CD4-positive, CD25-positive, alpha-beta regulatory T cell (primary cell): ENCODE results near the gene ADD2. TPM values are rescaled to one million over a fixed set of nuclear protein-coding genes. Genes with fewer than 3 reads are reported as not detected.
A peak's percentile ranks its signal among the peaks of the same experiment; 100 is the strongest.

ENCODE experiments used
- ATAC-seq, 2 donors: fragments of 150-1000 bp; cut with Tn5 transposase; one replicate each; pipeline ENCODE4 v1.10.0; 2021; ENCODE audit warnings: low read depth in 2 of 2, moderate number of reproducible peaks in 2 of 2, moderate library complexity in 1 of 2
- DNase-seq, 3 donors: peaks; one replicate each; pipeline versions ENCODE4 v3.0.0 to v3.0.0-alpha.2; 2012 to 2022; ENCODE audit warnings: mixed read lengths in 1 of 3
- H3K27ac ChIP-seq: one replicate; pipeline ENCODE4 v1.7.0; 2013; ENCODE audit warnings: mild to moderate bottlenecking, low read length; ENCODE audit not compliant: insufficient read depth, poor library complexity, severe bottlenecking
- H3K27me3 ChIP-seq: one replicate; pipeline ENCODE4 v1.7.0; 2013; ENCODE audit warnings: low read length; ENCODE audit not compliant: control insufficient read depth, insufficient read depth
- H3K36me3 ChIP-seq: one replicate; pipeline ENCODE4 v1.7.0; 2013; ENCODE audit warnings: mild to moderate bottlenecking, low read length, moderate library complexity; ENCODE audit not compliant: control insufficient read depth, insufficient read depth
- H3K4me1 ChIP-seq: 2 replicates; pipeline ENCODE4 v1.7.0; 2013; ENCODE audit warnings: mild to moderate bottlenecking, low read length; ENCODE audit not compliant: insufficient read depth, control insufficient read depth, poor library complexity, severe bottlenecking
- H3K4me3 ChIP-seq: one replicate; pipeline ENCODE4 v1.7.0; 2013; ENCODE audit warnings: low read depth, mild to moderate bottlenecking, low read length, moderate library complexity
- H3K9me3 ChIP-seq, 2 experiments: 1 replicate in 1 of 2; 2 replicates in 1 of 2; pipeline ENCODE4 v1.7.0; 2013; ENCODE audit warnings: low read length in 2 of 2, mild to moderate bottlenecking in 1 of 2, moderate library complexity in 1 of 2; ENCODE audit not compliant: control insufficient read depth in 2 of 2
- H3K27ac Mint-ChIP-seq, 3 donors: one replicate each; pipeline ENCODE4 v1.8.0; 2020 to 2022; ENCODE audit warnings: mild to moderate bottlenecking in 3 of 3, mixed read lengths in 3 of 3, moderate library complexity in 2 of 3
- H3K27me3 Mint-ChIP-seq: one replicate; pipeline ENCODE4 v1.8.0; 2022; ENCODE audit warnings: mild to moderate bottlenecking, mixed read lengths
- H3K36me3 Mint-ChIP-seq: one replicate; pipeline ENCODE4 v1.8.0; 2020; ENCODE audit warnings: mixed read lengths
- H3K4me1 Mint-ChIP-seq, 4 donors: one replicate each; pipeline ENCODE4 v1.8.0; 2020 to 2022; ENCODE audit warnings: mixed read lengths in 4 of 4, mild to moderate bottlenecking in 1 of 4
- H3K4me3 Mint-ChIP-seq, 4 donors: one replicate each; pipeline ENCODE4 v1.8.0; 2020 to 2022; ENCODE audit warnings: mild to moderate bottlenecking in 4 of 4, mixed read lengths in 4 of 4, moderate library complexity in 3 of 4
- H3K9me3 Mint-ChIP-seq, 7 donors: one replicate each; pipeline ENCODE4 v1.8.0; 2020 to 2022; ENCODE audit warnings: mixed read lengths in 7 of 7, mild to moderate bottlenecking in 3 of 7, moderate library complexity in 2 of 7
- polyA plus RNA-seq, 4 donors: library from polyadenylated mRNA; unstranded; fragments of 300-500 nt; fragmentation: Illumina TruSeq; gene quantifications; one replicate each; pipeline ENCODE4 v1.2.3, GENCODE V29; 2021
- total RNA-seq: library from RNA; stranded (reverse); gene quantifications from one replicate; pipeline ENCODE4 v1.2.3, GENCODE V29; 2022

The ADD2 gene
- total and polyA plus RNA-seq, 5 donors from 2014 or later: 0.02 to 0.67 TPM; not detected in 3

DNA sequence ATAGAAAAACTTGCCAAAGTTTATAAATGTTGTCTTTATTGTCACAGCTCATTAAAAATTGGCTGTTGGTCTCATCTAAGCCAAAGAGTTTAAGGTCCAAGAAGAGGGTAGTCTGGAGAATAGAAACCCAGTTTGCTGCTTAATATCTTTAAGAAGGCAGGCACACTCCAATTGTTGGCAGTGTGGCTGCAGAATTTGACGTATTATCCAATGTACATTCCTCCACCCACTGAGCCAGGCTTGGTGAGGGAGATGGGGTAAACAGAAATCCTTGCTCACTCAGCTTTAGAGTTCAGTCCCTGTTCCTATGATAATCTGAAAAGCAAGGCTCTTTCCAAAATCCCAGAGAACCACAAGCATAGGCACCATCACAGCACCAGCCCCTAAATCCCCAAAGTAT is 10.7 kb upstream of the ADD2 start:
- no peak overlapping the region for H3K4me3 ChIP-seq
- peaks cover 3% of the 10 kb centered on the region for H3K27me3 ChIP-seq
- H3K9me3 Mint-ChIP-seq: peaks cover 0 to 9% (median 0%) of the 10 kb centered on the region in 7 donors
- H3K27ac Mint-ChIP-seq: no peak overlapping the region
- no peak for ATAC-seq
- no peaks in the 10 kb centered on the region for H3K36me3 ChIP-seq
- H3K4me3 Mint-ChIP-seq: no peak overlapping the region
- DNase-seq: no peak
- no peaks in the 10 kb centered on the region for H3K4me1 Mint-ChIP-seq
- H3K27me3 Mint-ChIP-seq: peaks cover 33% of the 10 kb centered on the region
- H3K36me3 Mint-ChIP-seq: peaks cover 1% of the 10 kb centered on the region
- H3K27ac ChIP-seq: no peak overlapping the region
- H3K9me3 ChIP-seq: no peaks in the 10 kb centered on the region
- no peaks in the 10 kb centered on the region for H3K4me1 ChIP-seq

GRCh38 chr2:70777450-70777849 is 9.4 kb upstream of the ADD2 start:
- Histone ChIP-seq H3K4me1 (no peaks in the 10 kb centered on the region), H3K36me3 (no peaks in the 10 kb centered on the region)

DNA sequence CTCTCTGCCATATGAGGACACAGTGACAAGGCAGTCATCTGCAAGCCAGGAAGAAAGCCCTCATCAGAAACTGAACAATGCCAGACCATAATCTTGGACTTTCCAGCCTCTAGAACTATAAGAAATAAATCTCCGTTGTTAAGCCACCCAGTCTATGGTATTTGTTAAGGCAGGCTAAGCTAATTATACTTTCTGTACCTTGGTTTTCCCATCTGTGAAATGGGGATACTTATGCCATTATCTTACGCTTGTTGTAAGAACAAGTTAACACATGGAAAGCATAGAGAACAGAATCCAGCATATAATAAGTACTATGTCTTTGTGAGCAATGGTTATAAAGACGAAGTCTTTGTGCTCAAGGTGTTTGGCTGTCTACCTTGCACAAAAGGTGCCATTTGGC is 8.3 kb upstream of the ADD2 start:
- H3K4me1 ChIP-seq: no peaks in the 10 kb centered on the region
- DNase-seq (no peak), ATAC-seq (no peak)
- H3K9me3 Mint-ChIP-seq: peaks cover 0 to 9% (median 0%) of the 10 kb centered on the region in 7 donors
- H3K27me3 ChIP-seq: peaks cover 9% of the 10 kb centered on the region
- H3K36me3 Mint-ChIP-seq: peaks cover 3% of the 10 kb centered on the region
- no peak overlapping the region for H3K4me3 Mint-ChIP-seq
- no peak overlapping the region for H3K4me3 ChIP-seq
- no peaks in the 10 kb centered on the region for H3K9me3 ChIP-seq
- no peaks in the 10 kb centered on the region for H3K4me1 Mint-ChIP-seq
- H3K27me3 Mint-ChIP-seq: peaks cover 45% of the 10 kb centered on the region
- no peaks in the 10 kb centered on the region for H3K36me3 ChIP-seq
- no peak overlapping the region for H3K27ac Mint-ChIP-seq
- H3K27ac ChIP-seq: no peak overlapping the region

More at GRCh38 chr2:70777450-70777849, 9.4 kb upstream of the ADD2 start:
- Mint-ChIP-seq H3K9me3 (peaks cover 0 to 9% (median 0%) of the 10 kb centered on the region in 7 donors), H3K4me1 (no peaks in the 10 kb centered on the region), H3K36me3 (peaks cover 3% of the 10 kb centered on the region), H3K4me3 (no peak overlapping the region), H3K27me3 (peaks cover 37% of the 10 kb centered on the region), H3K27ac (no peak overlapping the region)
- Histone ChIP-seq H3K9me3 (no peaks in the 10 kb centered on the region), H3K27ac (no peak overlapping the region), H3K27me3 (peaks cover 7% of the 10 kb centered on the region), H3K4me3 (no peak overlapping the region)
- ATAC-seq (no peak), DNase-seq (no peak)

DNA sequence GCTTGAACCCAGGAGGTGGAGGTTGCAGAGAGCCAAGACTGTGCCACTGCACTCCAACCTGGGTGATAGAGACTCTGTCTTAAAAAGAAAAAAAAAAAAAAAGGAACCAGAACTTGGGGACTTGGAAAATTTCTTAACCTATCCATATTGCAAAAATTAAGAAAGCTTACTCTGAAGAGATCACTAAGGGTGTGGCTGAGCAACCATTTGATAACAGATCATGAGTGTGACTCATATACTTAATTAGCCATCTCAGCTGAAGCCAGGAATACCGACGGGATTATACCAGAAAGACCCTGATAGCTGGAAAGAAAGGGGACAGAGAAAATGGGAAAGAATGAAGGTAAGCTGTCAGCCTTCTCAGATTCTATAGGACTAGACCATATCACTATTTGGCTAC is 7.1 kb upstream of the ADD2 start:
- Mint-ChIP-seq H3K27me3 (peaks cover 51% of the 10 kb centered on the region), H3K27ac (no peak overlapping the region), H3K4me1 (no peaks in the 10 kb centered on the region), H3K36me3 (peaks cover 3% of the 10 kb centered on the region), H3K9me3 (peaks cover 0 to 4% (median 0%) of the 10 kb centered on the region in 7 donors), H3K4me3 (no peak overlapping the region)
- DNase-seq (no peak), ATAC-seq (no peak)
- Histone ChIP-seq H3K4me1 (no peaks in the 10 kb centered on the region), H3K27me3 (peaks cover 11% of the 10 kb centered on the region), H3K9me3 (no peaks in the 10 kb centered on the region), H3K36me3 (no peaks in the 10 kb centered on the region), H3K4me3 (no peak overlapping the region), H3K27ac (no peak overlapping the region)

DNA sequence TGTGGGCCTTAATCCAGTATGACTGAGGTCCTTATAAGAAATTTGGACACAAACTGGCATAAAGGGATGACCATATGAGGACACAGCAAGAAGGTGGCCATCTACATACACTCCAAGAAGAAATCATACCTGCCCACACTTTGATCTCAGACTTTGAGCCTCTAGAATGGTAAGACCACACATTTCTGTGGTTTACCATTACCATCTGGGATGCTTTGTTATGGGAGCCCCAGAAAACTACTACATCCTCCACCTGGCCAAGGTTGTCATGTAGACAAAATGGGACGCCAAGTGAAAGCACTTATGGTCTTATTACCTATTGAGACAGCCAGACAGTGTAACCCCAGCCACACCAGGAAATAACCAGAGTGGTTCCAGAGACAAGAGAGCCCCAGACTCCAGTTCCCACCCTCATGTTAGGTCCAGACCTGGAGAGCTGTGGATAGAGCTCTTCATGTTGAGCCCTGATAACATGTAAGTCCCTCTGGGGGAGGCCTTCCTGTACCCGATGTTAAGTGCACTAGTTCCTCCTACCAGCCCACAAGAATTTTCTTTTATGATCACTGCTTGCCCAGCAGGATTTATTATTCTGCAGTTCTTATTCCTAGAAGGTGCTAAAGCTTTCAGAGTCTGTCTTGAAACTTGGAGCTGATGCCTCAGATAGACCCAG is 4.6 kb upstream of the ADD2 start:
- Histone ChIP-seq H3K27me3 (peaks cover 22% of the 10 kb centered on the region), H3K36me3 (no peaks in the 10 kb centered on the region), H3K27ac (no peak overlapping the region), H3K4me1 (peaks cover 4% of the 10 kb centered on the region), H3K4me3 (no peak overlapping the region), H3K9me3 (no peaks in the 10 kb centered on the region)
- H3K27ac Mint-ChIP-seq: no peak overlapping the region
- H3K4me3 Mint-ChIP-seq: no peak overlapping the region
- H3K27me3 Mint-ChIP-seq: peaks cover 63% of the 10 kb centered on the region
- H3K36me3 Mint-ChIP-seq: peaks cover 3% of the 10 kb centered on the region
- peaks cover 0 to 10% (median 3%) of the 10 kb centered on the region in 4 donors for H3K4me1 Mint-ChIP-seq
- ATAC-seq (no peak), DNase-seq (no peak)
- H3K9me3 Mint-ChIP-seq: peaks cover 0 to 4% (median 0%) of the 10 kb centered on the region in 7 donors

DNA sequence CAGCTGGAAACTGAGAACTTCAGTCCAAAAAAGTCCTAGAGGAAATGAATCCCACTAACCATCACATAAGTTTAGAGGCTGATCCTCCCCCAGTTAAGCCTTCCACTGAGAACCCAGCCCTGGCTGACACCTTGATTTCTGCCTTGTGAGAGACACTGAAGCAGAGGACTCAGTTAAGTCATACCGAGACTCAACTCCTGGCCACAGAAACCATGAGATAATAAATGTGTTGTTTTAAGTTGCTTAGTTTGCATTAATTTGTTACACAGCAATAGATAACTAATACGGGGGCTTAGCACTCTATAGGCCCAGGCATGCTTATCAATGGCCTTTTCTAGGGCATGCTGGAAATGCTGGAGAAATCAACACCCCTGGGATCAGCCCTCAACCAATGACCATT is 3.4 kb upstream of the ADD2 start:
- H3K27ac Mint-ChIP-seq: no peak overlapping the region
- peaks cover 13% of the 10 kb centered on the region for H3K4me1 ChIP-seq
- peaks cover 5 to 16% (median 8%) of the 10 kb centered on the region in 4 donors for H3K4me1 Mint-ChIP-seq
- ATAC-seq (no peak), DNase-seq (no peak)
- peaks cover 3% of the 10 kb centered on the region for H3K36me3 Mint-ChIP-seq
- peaks cover 68% of the 10 kb centered on the region for H3K27me3 Mint-ChIP-seq
- peaks cover 0 to 4% (median 0%) of the 10 kb centered on the region in 7 donors for H3K9me3 Mint-ChIP-seq
- H3K9me3 ChIP-seq: no peaks in the 10 kb centered on the region
- no peak overlapping the region for H3K4me3 Mint-ChIP-seq
- H3K27me3 ChIP-seq: peaks cover 25% of the 10 kb centered on the region
- H3K27ac ChIP-seq: no peak overlapping the region
- H3K36me3 ChIP-seq: no peaks in the 10 kb centered on the region
- H3K4me3 ChIP-seq: no peak overlapping the region

- peak overlapping the region in 2 of 4 donors; percentile 8 to 62 for H3K4me3 Mint-ChIP-seq
Measured at GRCh38 chr2:70769450-70769849, 1.4 kb upstream of the ADD2 start.

GRCh38 chr2:70768590-70769085 is 638 bp upstream of the ADD2 start:
- H3K4me3 Mint-ChIP-seq: peak overlapping the region in 3 of 4 donors; percentile 62 to 86 (median 66)
- Histone ChIP-seq H3K27me3 (peaks cover 38% of the 10 kb centered on the region), H3K36me3 (no peaks in the 10 kb centered on the region), H3K4me1 (peaks cover 13% of the 10 kb centered on the region), H3K9me3 (no peaks in the 10 kb centered on the region), H3K27ac (no peak overlapping the region), H3K4me3 (no peak overlapping the region)
- H3K36me3 Mint-ChIP-seq: peaks cover 2% of the 10 kb centered on the region
- peaks cover 70% of the 10 kb centered on the region for H3K27me3 Mint-ChIP-seq
- H3K27ac Mint-ChIP-seq: peak overlapping the region in 1 of 3 donors; percentile 15
- H3K9me3 Mint-ChIP-seq: peaks cover 0 to 3% (median 0%) of the 10 kb centered on the region in 7 donors
- ATAC-seq (no peak), DNase-seq (no peak)
- H3K4me1 Mint-ChIP-seq: peaks cover 5 to 18% (median 9%) of the 10 kb centered on the region in 4 donors

More at GRCh38 chr2:70769450-70769849, 1.4 kb upstream of the ADD2 start:
- Histone ChIP-seq H3K9me3 (no peaks in the 10 kb centered on the region), H3K27ac (no peak overlapping the region), H3K4me1 (peaks cover 13% of the 10 kb centered on the region), H3K36me3 (no peaks in the 10 kb centered on the region), H3K4me3 (no peak overlapping the region), H3K27me3 (peaks cover 34% of the 10 kb centered on the region)
- Mint-ChIP-seq H3K27me3 (peaks cover 69% of the 10 kb centered on the region), H3K4me1 (peaks cover 5 to 18% (median 9%) of the 10 kb centered on the region in 4 donors), H3K36me3 (peaks cover 3% of the 10 kb centered on the region), H3K9me3 (peaks cover 0 to 4% (median 0%) of the 10 kb centered on the region in 7 donors), H3K27ac (no peak overlapping the region)
- ATAC-seq (no peak), DNase-seq (no peak)
